ENCODE measurements around the gene SMYD4. TPM values are rescaled to one million over a fixed set of nuclear protein-coding genes. Genes with fewer than 3 reads are reported as not detected.

Gene SMYD4
- 8.4 to 12.4 TPM (median 10.7 TPM) in 3 replicates for total RNA-seq
- long read RNA-seq, full-length matches to known transcripts = 7 of 18 reads
- long read RNA-seq, partial matches to known transcripts = 3 of 18 reads
- long read RNA-seq, other reads (novel, unspliced or antisense) = 8 of 18 reads

- TF ChIP-seq CTCF (IDR thresholded peaks at IDR 0.05) = no peak
- Mint-ChIP-seq H3K9me3 (ENCODE audit: low read depth) (no peaks in the 10 kb centered on the region), H3K4me1 (ENCODE audit: low read depth) (peaks cover 22% of the 10 kb centered on the region), H3K27ac (ENCODE audit: unreplicated experiment) (peak within 1 kb of the TSS; percentile 80), H3K4me3 (ENCODE audit: unreplicated experiment) (peak within 1 kb of the TSS; percentile 84), H3K27me3 (ENCODE audit: low read depth) (no peaks in the 10 kb centered on the region), H3K36me3 (ENCODE audit: low read depth) (peaks cover 5% of the 10 kb centered on the region)
- peak; percentile 88 for DNase-seq (ENCODE audit: low spot score)
Observed at GRCh38 chr17:1829592-1830257, at the start of gene SMYD4, which contains the start of gene RPA1. Gene SMYD4 (minus strand): TSS chr17:1829902. CDS start chr17:1827994, 1,908 bp downstream. Gene RPA1 (plus strand): TSS chr17:1830005. CDS start chr17:1830094, 89 bp downstream.

- Mint-ChIP-seq H3K4me3 (ENCODE audit: unreplicated experiment) (no peak overlapping the region), H3K9me3 (ENCODE audit: low read depth) (no peaks in the 10 kb centered on the region), H3K36me3 (ENCODE audit: low read depth) (peaks cover 23% of the 10 kb centered on the region), H3K27ac (ENCODE audit: unreplicated experiment) (no peak overlapping the region), H3K4me1 (ENCODE audit: low read depth) (no peaks in the 10 kb centered on the region), H3K27me3 (ENCODE audit: low read depth) (no peaks in the 10 kb centered on the region)
- no peak for DNase-seq (ENCODE audit: low spot score)
- TF ChIP-seq CTCF (IDR thresholded peaks at IDR 0.05) = no peak
Observed at GRCh38 chr17:1878419-1879121, 48.9 kb upstream of the SMYD4 start.

GRCh38 chr17:1875597-1875996 lies 45.9 kb upstream of the SMYD4 start:
- DNase-seq (ENCODE audit: low spot score) = no peak
- TF ChIP-seq CTCF (IDR thresholded peaks at IDR 0.05) = no peak
- Mint-ChIP-seq H3K9me3 (ENCODE audit: low read depth) (no peaks in the 10 kb centered on the region), H3K4me1 (ENCODE audit: low read depth) (no peaks in the 10 kb centered on the region), H3K36me3 (ENCODE audit: low read depth) (peaks cover 29% of the 10 kb centered on the region), H3K4me3 (ENCODE audit: unreplicated experiment) (no peak overlapping the region), H3K27me3 (ENCODE audit: low read depth) (no peaks in the 10 kb centered on the region), H3K27ac (ENCODE audit: unreplicated experiment) (no peak overlapping the region)

GRCh38 chr17:1873418-1873817 lies 43.7 kb upstream of the SMYD4 start:
- no peak overlapping the region for H3K27ac Mint-ChIP-seq (ENCODE audit: unreplicated experiment)
- no peaks in the 10 kb centered on the region for H3K9me3 Mint-ChIP-seq (ENCODE audit: low read depth)
- H3K36me3 Mint-ChIP-seq (ENCODE audit: low read depth) = peaks cover 22% of the 10 kb centered on the region
- no peak for TF ChIP-seq CTCF (IDR thresholded peaks at IDR 0.05)
- H3K4me3 Mint-ChIP-seq (ENCODE audit: unreplicated experiment) = no peak overlapping the region
- no peak for DNase-seq (ENCODE audit: low spot score)
- H3K27me3 Mint-ChIP-seq (ENCODE audit: low read depth) = no peaks in the 10 kb centered on the region
- H3K4me1 Mint-ChIP-seq (ENCODE audit: low read depth) = no peaks in the 10 kb centered on the region

- no peak for TF ChIP-seq CTCF (IDR thresholded peaks at IDR 0.05)
- Mint-ChIP-seq H3K36me3 (ENCODE audit: low read depth) (peaks cover 22% of the 10 kb centered on the region), H3K4me3 (ENCODE audit: unreplicated experiment) (no peak overlapping the region), H3K4me1 (ENCODE audit: low read depth) (no peaks in the 10 kb centered on the region), H3K27ac (ENCODE audit: unreplicated experiment) (no peak overlapping the region), H3K27me3 (ENCODE audit: low read depth) (no peaks in the 10 kb centered on the region), H3K9me3 (ENCODE audit: low read depth) (no peaks in the 10 kb centered on the region)
- no peak for DNase-seq (ENCODE audit: low spot score)
Observed at GRCh38 chr17:1872976-1873375, 43.3 kb upstream of the SMYD4 start.

Data from chondrocyte (in vitro differentiated cells).